ENCODE data around the gene NOL4L. TPM values are rescaled to one million over a fixed set of nuclear protein-coding genes. Genes with fewer than 3 reads are reported as not detected.

The NOL4L gene
- total and polyA plus RNA-seq, 2 experiments from 2014 or later, result 38.8 to 39.2 TPM

- TF ChIP-seq ZNF462 (CRISPR knock-in tag; IDR thresholded peaks at IDR 0.05) (no peak), EZH2phosphoT487 (IDR thresholded peaks at IDR 0.05; ENCODE audit: unreplicated experiment) (no peak), EZH2 (IDR thresholded peaks at IDR 0.05; ENCODE audit: low read depth, unreplicated experiment) (no peak), ZNF114 (CRISPR knock-in tag; IDR thresholded peaks at IDR 0.05) (no peak), JUNB (IDR thresholded peaks at IDR 0.05; ENCODE audit: unreplicated experiment) (no peak)
Measured at GRCh38 chr20:32607324-32607723, 22.2 kb upstream of the NOL4L start (continued).

GRCh38 chr20:32606790-32607189 lies 21.7 kb upstream of the NOL4L start:
- DNase-seq (ENCODE audit: low spot score) (no peak), ATAC-seq (no peak)
- Mint-ChIP-seq H3K36me3 (ENCODE audit: low read depth) (no peaks in the 10 kb centered on the region), H3K27ac (no peak overlapping the region), H3K4me3 (no peak overlapping the region), H3K4me1 (peaks cover 13% of the 10 kb centered on the region), H3K9me3 (no peaks in the 10 kb centered on the region; the same call in 1 of the 3 replicates), H3K27me3 (ENCODE audit: insufficient read depth, low read depth, poor library complexity) (peaks cover 4% of the 10 kb centered on the region)
- Histone ChIP-seq H4K20me1 (replicated peaks; ENCODE audit: insufficient read depth) (no peaks in the 10 kb centered on the region), H3K9me2 (ENCODE audit: insufficient read depth) (no peaks in the 10 kb centered on the region), H2AFZ (no peak overlapping the region), H3K36me3 (ENCODE audit: insufficient read depth) (no peaks in the 10 kb centered on the region), H3K79me2 (replicated peaks; ENCODE audit: insufficient read depth) (no peaks in the 10 kb centered on the region), H3K27ac (ENCODE audit: low read depth) (no peak overlapping the region), H3K4me1 (ENCODE audit: insufficient read depth) (peaks cover 19% of the 10 kb centered on the region), H3K27me3 (ENCODE audit: insufficient read depth) (no peaks in the 10 kb centered on the region), H3K4me3 (no peak overlapping the region), H3K4me2 (no peak overlapping the region), H3F3A (replicated peaks; ENCODE audit: low read depth) (peaks cover 14% of the 10 kb centered on the region; the same call in 1 of the 2 replicates)
- TF ChIP-seq ETS1 (IDR thresholded peaks at IDR 0.05) (no peak), JUNB (IDR thresholded peaks at IDR 0.05; ENCODE audit: unreplicated experiment) (no peak), CTCF (conservative IDR thresholded peaks at IDR 0.05; ENCODE audit: low read depth in 2 of 2) (no peak)

Measured in GM23338 (cell line).